22Rv1 (cell line): ENCODE measurements around the gene SENP6.
"Not testable (repeated sequence)": the region's sequence is repeated elsewhere in the genome, so short reads cannot be mapped to it uniquely, and the experiment has no call there.

Experiments used
- H3K27ac ChIP-seq: fragments of 450-650 bp; 2 replicates; pipeline ENCODE4 v1.5.1; 2017
- CTCF ChIP-seq: fragments of 450-650 bp; IDR thresholded peaks from 2 replicates; pipeline ENCODE4 v1.5.1; 2017; ENCODE audit warnings: mild to moderate bottlenecking
- ZFX ChIP-seq: fragments of 450-650 bp; IDR thresholded peaks from 2 replicates; pipeline ENCODE4 v1.6.1; 2017; ENCODE audit warnings: antibody characterized with exemption, borderline replicate concordance

Gene SENP6

GRCh38 chr6:75619230-75619899 is 17.7 kb downstream of the SENP6 start:
- TF ChIP-seq CTCF, result no peak
- TF ChIP-seq ZFX, result no peak

GRCh38 chr6:75620381-75621304 is 19.0 kb downstream of the SENP6 start:
- TF ChIP-seq CTCF, result no peak
- TF ChIP-seq ZFX, result no peak

More at GRCh38 chr6:75619230-75619899, 17.7 kb downstream of the SENP6 start:
- H3K27ac ChIP-seq, result 0 out of 2 replicates have a peak overlapping the region, but pooled peaks have one; percentile 2

GRCh38 chr6:75621846-75622245 is 20.2 kb downstream of the SENP6 start:
- TF ChIP-seq ZFX, result no peak
- TF ChIP-seq CTCF, result no peak

More at GRCh38 chr6:75620381-75621304, 19.0 kb downstream of the SENP6 start:
- H3K27ac ChIP-seq, result no peak overlapping the region

GRCh38 chr6:75623491-75623890 is 21.8 kb downstream of the SENP6 start:
- no peak for TF ChIP-seq CTCF
- TF ChIP-seq ZFX, result no peak
- no peak overlapping the region for H3K27ac ChIP-seq

More at GRCh38 chr6:75621846-75622245, 20.2 kb downstream of the SENP6 start:
- no peak overlapping the region for H3K27ac ChIP-seq

GRCh38 chr6:75624335-75624734 is 22.7 kb downstream of the SENP6 start:
- no peak overlapping the region for H3K27ac ChIP-seq
- TF ChIP-seq ZFX (no peak), CTCF (no peak)

- no peak overlapping the region for H3K27ac ChIP-seq
- TF ChIP-seq CTCF (no peak), ZFX (no peak)
Observed at GRCh38 chr6:75624988-75625387, 23.3 kb downstream of the SENP6 start.

- H3K27ac ChIP-seq, result no peak overlapping the region
- TF ChIP-seq CTCF (no peak), ZFX (no peak)
Observed at GRCh38 chr6:75626561-75626960, 24.9 kb downstream of the SENP6 start.

GRCh38 chr6:75627708-75628107 is 26.0 kb downstream of the SENP6 start:
- H3K27ac ChIP-seq, result not testable (repeated sequence)
